T-helper 2 cell treated with Interferon-gamma antibody and Interleukin-4, amounts not matched to agents 100 ng/mL and 5 ng/mL, for 36 hours (primary cell): ENCODE data around the gene ZCCHC14. TPM values are rescaled to one million over a fixed set of nuclear protein-coding genes. Genes with fewer than 3 reads are reported as not detected.
"Not testable (repeated sequence)": the region's sequence is repeated elsewhere in the genome, so short reads cannot be mapped to it uniquely, and the experiment has no call there.

Source experiments
- intact Hi-C: fragments of 100-400 bp; cut with micrococcal nuclease; formaldehyde crosslinking; loops from one replicate; pipeline ENCODE4 v1.15.1; 2023
- total RNA-seq: library from RNA; stranded (reverse); gene quantifications from 2 replicates; pipeline ENCODE4 v1.2.3, GENCODE V29; 2022

The ZCCHC14 gene
- total RNA-seq, 1 donor from 2014 or later = 7.4 TPM

DNA sequence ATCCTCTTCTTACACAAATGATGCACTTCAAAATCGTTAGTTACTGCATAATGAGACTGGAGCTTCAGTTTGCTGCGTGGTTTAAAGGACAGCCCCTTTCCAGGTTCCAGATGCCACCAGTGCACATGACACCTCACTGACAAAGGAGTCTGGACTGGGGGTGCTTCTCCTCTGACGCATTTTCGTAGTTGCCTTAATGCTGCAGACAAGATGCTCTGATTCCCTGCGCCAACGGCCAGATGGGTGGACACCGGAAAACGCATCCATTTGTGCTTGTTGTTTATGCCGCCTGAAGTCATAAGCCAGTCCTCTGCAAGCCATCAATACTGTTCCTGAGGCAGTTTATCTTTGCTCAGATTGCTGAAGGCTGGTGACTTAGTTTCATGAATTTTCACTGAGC is 125.3 kb downstream of the ZCCHC14 start:
- intact Hi-C loops = no loop called here

DNA sequence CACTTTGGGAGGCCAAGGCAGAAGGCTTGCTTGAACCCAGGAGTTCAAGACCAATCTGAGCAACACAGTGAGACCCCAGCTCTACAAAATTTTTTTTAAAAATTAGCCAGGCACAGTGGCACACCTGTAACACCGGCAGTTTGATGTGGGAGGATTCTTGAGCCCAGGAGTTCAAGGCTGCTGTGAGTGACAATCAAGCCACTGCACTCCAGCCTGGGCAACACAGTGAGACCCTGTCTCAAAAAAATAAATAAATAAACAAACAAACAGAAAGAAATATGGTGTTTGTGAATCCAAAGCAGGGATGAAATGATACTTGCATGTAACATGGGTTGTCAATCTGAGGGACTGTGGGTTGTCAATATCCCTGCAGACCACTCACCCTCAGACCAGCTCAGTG is 125.9 kb downstream of the ZCCHC14 start:
- intact Hi-C loops = no loop called here

DNA sequence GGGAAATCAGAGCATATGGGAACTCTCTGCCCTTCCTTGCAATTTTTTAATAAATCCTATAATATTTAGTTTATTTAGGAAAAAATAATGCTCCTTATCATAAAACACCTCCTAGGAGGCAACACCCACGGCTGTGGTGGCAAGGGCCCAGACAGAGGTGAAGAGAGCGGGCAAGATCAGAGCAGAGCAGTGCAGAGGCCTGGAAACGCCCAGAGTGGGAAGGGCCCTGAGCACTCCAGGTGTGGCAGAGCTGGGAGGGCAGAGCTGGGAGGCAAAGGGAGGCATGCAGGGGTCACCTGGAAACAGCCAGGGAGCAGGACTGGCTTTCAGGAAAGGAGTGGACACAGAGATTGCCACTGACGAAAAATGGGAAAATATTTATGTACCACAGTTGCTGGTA is 126.5 kb downstream of the ZCCHC14 start:
- intact Hi-C loops = no loop called here

GRCh38 chr16:87365021-87365713 is 127.7 kb downstream of the ZCCHC14 start:
- intact Hi-C loops = no loop called here

- intact Hi-C loops = no loop called here
Measured at GRCh38 chr16:87363771-87364455, 128.9 kb downstream of the ZCCHC14 start.

DNA sequence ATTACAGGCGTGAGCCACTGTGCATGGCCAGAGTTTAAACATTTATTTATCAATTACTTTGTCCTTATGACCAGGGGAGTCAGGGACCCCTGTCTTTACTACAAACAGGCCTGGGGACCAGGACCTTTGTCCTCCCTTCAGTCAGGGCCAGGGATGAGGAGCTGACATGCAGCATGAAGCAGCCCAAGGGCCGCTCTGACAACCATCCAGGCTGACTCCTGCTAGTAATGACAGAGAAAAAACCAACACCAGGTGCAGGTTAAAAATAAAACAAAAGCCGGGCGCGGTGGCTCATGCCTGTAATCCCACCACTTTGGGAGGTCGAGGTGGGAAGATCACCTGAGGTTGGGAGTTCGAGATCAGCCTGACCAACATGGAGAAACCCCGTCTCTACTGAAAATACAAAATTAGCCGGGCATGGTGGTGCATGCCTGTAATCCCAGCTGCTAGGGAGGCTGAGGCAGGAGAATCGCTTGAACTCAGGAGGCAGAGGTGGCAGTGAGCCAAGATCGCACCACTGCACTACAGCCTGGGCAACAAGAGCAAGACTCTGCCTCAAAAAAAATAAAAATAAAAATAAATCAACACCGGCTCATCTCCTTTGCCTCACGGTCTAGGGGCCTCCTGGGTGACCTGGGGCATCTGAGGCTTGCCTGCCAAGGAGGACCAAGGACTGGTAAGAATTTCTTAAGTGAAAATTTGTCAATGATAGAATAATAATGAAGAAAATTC is 129.8 kb downstream of the ZCCHC14 start:
- intact Hi-C loops = not testable (repeated sequence)

DNA sequence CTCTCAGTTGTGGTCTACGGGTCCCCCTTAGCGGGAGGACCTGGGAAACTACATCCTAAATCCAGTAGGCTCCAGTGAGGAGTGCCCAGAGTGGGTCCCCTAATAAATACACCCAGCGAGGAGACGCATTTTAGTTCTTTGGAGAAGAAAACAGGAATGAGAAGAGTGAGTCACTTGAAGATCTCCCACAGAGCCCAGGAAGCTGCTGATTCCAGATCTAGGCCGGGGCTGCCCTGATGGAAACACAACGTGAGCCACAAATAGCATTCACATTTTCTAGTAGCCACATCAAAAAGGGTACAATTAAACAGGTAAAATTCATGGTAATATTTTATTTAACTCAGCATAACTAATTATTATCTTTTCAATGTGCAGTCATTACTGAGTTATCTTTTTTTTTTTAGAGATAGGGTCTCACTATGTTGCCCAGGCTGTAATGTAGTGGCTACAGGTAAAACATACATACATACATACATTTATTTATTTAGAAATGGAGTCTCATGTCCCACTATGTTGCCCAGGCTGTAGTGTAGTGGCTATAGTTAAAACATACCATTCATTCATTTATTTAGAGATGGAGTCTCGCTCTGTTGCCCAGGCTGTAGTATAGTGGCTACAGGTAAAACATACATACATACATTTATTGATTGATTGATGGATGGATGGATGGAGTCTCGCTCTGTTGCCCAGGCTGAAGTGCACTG is 130.8 kb downstream of the ZCCHC14 start:
- intact Hi-C loops = no loop called here

DNA sequence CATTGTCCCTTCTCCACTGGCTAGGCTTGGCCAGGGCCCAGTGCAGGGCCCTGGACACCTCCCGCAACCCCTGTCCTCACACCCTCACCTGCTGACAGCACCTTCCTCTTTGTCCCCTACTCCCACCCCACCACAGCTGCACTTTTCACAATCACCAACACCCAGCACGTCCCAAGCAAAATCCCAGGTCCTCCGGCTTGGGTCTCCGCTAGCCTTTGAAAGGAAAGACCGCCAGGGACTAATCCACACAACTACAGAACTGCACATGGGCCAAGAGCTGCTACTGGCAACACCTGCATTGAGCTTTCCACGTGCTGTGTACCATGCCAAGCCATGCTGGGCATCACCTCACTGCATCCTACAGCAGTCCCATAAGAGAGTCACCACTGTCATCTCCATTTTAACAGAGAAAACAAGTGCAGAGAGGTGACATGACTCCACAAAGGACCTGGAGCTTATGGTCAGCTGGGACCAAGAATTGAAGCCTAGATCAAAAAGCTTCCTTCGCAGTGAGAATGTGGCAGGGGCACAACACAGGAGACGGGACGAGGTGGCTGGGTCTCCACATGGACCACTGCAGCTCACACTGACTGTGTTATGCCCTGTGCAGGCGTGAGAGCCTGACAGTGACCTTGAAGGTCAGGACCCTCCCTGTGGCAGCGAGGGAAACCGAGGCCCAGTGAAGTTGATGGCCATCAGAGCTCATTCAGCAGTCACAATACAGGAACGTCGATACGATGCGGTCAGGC is 131.8 kb downstream of the ZCCHC14 start:
- intact Hi-C loops = no loop called here

- intact Hi-C loops = no loop called here
Measured at GRCh38 chr16:87359121-87359520, 133.7 kb downstream of the ZCCHC14 start.

GRCh38 chr16:87358696-87359095 is 134.1 kb downstream of the ZCCHC14 start:
- intact Hi-C loops = no loop called here

DNA sequence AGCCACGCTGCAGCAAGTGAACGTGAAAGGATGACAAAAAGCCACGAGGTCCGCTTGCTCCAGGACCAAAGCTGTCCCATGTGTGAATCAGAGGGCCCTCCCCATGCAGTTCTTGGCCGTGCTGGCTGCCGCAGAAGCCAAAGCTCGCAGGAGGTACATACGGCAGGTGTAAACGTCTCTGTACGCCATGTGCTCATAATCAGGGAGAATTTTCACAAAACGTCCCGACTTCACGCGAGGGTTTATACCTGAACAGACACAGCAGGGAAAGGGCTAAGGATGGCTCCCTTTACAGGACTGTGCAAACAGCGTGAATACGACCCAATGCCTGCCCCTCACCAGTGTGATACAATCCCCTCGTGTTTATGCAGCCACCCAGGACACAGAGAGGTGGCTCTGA is 134.6 kb downstream of the ZCCHC14 start:
- intact Hi-C loops = no loop called here

- intact Hi-C loops = no loop called here
Measured at GRCh38 chr16:87356491-87356853, 136.4 kb downstream of the ZCCHC14 start.

Other genes starting within 250 kb of the ZCCHC14 start
- gene C16orf95, start 175.6 kb downstream of the ZCCHC14 start, total RNA-seq = 8.6 and 9.6 TPM in 2 replicates
- gene FBXO31, start 109.2 kb downstream of the ZCCHC14 start, total RNA-seq = 26.7 and 32.5 TPM in 2 replicates
- gene MAP1LC3B, start 100.7 kb downstream of the ZCCHC14 start, total RNA-seq = 43.2 and 45.1 TPM in 2 replicates
- gene JPH3, start 109.5 kb upstream of the ZCCHC14 start, total RNA-seq = not detected in 2 replicates